DND-41 (cell line): Measurements from ENCODE around the gene HDAC3.

Experiments
- ATAC-seq: fragments of 200-7000 bp; cut with Tn5 transposase; 3 replicates; pipeline ENCODE4 v1.9.1; 2021; ENCODE audit warnings: low read depth; ENCODE audit not compliant: insufficient read depth
- DNase-seq: peaks from one replicate; pipeline ENCODE4 v3.0.0-alpha.2; 2020
- H2AFZ ChIP-seq: 2 replicates; pipeline ENCODE4 v1.6.0; 2012; ENCODE audit warnings: low read depth, low read length
- H3K27ac ChIP-seq: 2 replicates; pipeline ENCODE4 v1.5.1; 2012; ENCODE audit warnings: low read length, inconsistent platforms
- H3K27me3 ChIP-seq: fragments of 200-600 bp; sonication (generic); 2 replicates; pipeline ENCODE4 v1.6.0; 2012; ENCODE audit warnings: low read length, mild to moderate bottlenecking, inconsistent platforms; ENCODE audit not compliant: insufficient read depth, poor library complexity
- H3K36me3 ChIP-seq: 2 replicates; pipeline ENCODE4 v1.5.1; 2012; ENCODE audit warnings: low read length, inconsistent platforms; ENCODE audit not compliant: insufficient read depth
- H3K4me1 ChIP-seq: 2 replicates; pipeline ENCODE4 v1.5.1; 2012; ENCODE audit warnings: mild to moderate bottlenecking, low read length; ENCODE audit not compliant: insufficient read depth
- H3K4me2 ChIP-seq: 2 replicates; pipeline ENCODE4 v1.6.0; 2012; ENCODE audit warnings: mild to moderate bottlenecking, moderate library complexity, low read length, inconsistent platforms; ENCODE audit not compliant: insufficient read depth
- H3K4me3 ChIP-seq, 2 experiments: fragments of 200-600 bp in 1 of 2; shearing (Covaris generic) in 1 of 2; 2 replicates each; pipeline ENCODE4 v1.5.1; 2012 to 2016; ENCODE audit warnings: inconsistent platforms in 2 of 2, low read length in 2 of 2, mild to moderate bottlenecking in 2 of 2, low read depth in 1 of 2, moderate library complexity in 1 of 2
- H3K79me2 ChIP-seq: 2 replicates; pipeline ENCODE4 v1.6.0; 2012; ENCODE audit warnings: low read length, inconsistent platforms; ENCODE audit not compliant: insufficient read depth
- H3K9ac ChIP-seq: 2 replicates; pipeline ENCODE4 v1.6.0; 2012; ENCODE audit warnings: low read depth, mild to moderate bottlenecking, inconsistent platforms, low read length, moderate library complexity
- H3K9me3 ChIP-seq: 2 replicates; pipeline ENCODE4 v1.5.1; 2012; ENCODE audit warnings: low read length, moderate library complexity, mild to moderate bottlenecking, inconsistent platforms; ENCODE audit not compliant: insufficient read depth, severe bottlenecking
- H4K20me1 ChIP-seq: 2 replicates; pipeline ENCODE4 v1.6.0; 2012; ENCODE audit warnings: low read length; ENCODE audit not compliant: insufficient read depth
- EZH2 ChIP-seq: IDR thresholded peaks from 3 replicates; pipeline ENCODE4 v1.6.1; 2012; ENCODE audit warnings: borderline replicate concordance, low read depth, mild to moderate bottlenecking, moderate library complexity, low read length, inconsistent platforms; ENCODE audit not compliant: severe bottlenecking
- TF ChIP-seq, protein P1 (sequence below): IDR thresholded peaks from 2 replicates; pipeline ENCODE4 v1.5.1; 2012; ENCODE audit warnings: borderline replicate concordance, low read length, moderate library complexity, mild to moderate bottlenecking; ENCODE audit not compliant: poor library complexity, severe bottlenecking; ENCODE audit errors: extremely low read depth

Gene HDAC3

DNA sequence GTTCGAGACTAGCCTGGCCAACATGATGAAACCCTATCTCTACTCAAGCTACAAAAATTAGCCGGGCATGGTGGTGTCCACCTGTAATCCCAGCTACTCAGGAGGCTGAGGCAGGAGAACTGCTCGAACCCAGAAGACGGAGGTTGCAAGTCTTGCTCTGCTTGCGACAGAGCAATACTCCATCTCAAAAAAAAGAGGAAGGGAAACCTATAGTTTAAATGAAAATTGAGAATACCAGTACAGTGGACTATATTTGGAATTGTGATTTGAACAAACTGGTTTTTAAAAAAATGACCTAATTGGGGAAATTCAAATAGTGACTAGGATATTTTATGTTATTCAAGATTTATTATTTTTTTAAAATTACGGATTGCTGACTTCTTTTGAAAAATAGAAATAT, 51.1 kb downstream of the HDAC3 start:
- H4K20me1 ChIP-seq, result peaks cover 18% of the 10 kb centered on the region
- no peak overlapping the region for H3K9ac ChIP-seq
- DNase-seq (no peak), ATAC-seq (no peak)
- H3K9me3 ChIP-seq, result no peaks in the 10 kb centered on the region
- H2AFZ ChIP-seq, result no peak overlapping the region
- no peaks in the 10 kb centered on the region for H3K4me1 ChIP-seq
- H3K36me3 ChIP-seq, result peaks cover 87% of the 10 kb centered on the region
- H3K4me3 ChIP-seq, result no peak overlapping the region
- H3K27me3 ChIP-seq, result no peaks in the 10 kb centered on the region
- no peak overlapping the region for H3K27ac ChIP-seq
- no peak overlapping the region for H3K4me2 ChIP-seq
- TF ChIP-seq, protein P1, sequence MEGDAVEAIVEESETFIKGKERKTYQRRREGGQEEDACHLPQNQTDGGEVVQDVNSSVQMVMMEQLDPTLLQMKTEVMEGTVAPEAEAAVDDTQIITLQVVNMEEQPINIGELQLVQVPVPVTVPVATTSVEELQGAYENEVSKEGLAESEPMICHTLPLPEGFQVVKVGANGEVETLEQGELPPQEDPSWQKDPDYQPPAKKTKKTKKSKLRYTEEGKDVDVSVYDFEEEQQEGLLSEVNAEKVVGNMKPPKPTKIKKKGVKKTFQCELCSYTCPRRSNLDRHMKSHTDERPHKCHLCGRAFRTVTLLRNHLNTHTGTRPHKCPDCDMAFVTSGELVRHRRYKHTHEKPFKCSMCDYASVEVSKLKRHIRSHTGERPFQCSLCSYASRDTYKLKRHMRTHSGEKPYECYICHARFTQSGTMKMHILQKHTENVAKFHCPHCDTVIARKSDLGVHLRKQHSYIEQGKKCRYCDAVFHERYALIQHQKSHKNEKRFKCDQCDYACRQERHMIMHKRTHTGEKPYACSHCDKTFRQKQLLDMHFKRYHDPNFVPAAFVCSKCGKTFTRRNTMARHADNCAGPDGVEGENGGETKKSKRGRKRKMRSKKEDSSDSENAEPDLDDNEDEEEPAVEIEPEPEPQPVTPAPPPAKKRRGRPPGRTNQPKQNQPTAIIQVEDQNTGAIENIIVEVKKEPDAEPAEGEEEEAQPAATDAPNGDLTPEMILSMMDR, result no peak
- TF ChIP-seq EZH2, result no peak
- peaks cover 33% of the 10 kb centered on the region for H3K79me2 ChIP-seq

DNA sequence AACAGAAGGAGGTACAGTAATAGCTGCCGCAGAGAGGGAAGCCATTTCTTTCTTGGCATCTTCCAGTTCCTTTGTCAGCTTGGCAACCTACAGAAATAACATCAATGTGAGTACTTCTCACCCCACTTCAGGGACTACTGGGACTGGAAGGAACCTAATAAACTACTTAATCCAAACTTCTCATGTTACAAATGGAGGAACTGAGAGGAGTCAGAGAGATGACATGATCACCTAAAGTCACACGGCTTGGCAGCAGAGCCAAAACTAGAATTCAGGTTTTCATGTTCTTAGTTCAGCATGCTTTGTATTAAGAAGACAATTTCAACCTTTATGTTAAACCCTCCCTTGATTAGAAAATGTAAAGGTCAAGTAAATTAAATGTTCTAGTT, 62.5 kb downstream of the HDAC3 start:
- peaks cover 96% of the 10 kb centered on the region for H3K36me3 ChIP-seq
- no peaks in the 10 kb centered on the region for H3K79me2 ChIP-seq
- no peaks in the 10 kb centered on the region for H3K27me3 ChIP-seq
- no peak overlapping the region for H2AFZ ChIP-seq
- no peak overlapping the region for H3K4me3 ChIP-seq
- no peaks in the 10 kb centered on the region for H3K4me1 ChIP-seq
- H4K20me1 ChIP-seq, result no peaks in the 10 kb centered on the region
- TF ChIP-seq, protein P1, result no peak
- TF ChIP-seq EZH2, result no peak
- H3K4me2 ChIP-seq, result no peak overlapping the region
- H3K9me3 ChIP-seq, result no peaks in the 10 kb centered on the region
- no peak overlapping the region for H3K9ac ChIP-seq
- ATAC-seq, result no peak
- no peak overlapping the region for H3K27ac ChIP-seq
- no peak for DNase-seq

DNA sequence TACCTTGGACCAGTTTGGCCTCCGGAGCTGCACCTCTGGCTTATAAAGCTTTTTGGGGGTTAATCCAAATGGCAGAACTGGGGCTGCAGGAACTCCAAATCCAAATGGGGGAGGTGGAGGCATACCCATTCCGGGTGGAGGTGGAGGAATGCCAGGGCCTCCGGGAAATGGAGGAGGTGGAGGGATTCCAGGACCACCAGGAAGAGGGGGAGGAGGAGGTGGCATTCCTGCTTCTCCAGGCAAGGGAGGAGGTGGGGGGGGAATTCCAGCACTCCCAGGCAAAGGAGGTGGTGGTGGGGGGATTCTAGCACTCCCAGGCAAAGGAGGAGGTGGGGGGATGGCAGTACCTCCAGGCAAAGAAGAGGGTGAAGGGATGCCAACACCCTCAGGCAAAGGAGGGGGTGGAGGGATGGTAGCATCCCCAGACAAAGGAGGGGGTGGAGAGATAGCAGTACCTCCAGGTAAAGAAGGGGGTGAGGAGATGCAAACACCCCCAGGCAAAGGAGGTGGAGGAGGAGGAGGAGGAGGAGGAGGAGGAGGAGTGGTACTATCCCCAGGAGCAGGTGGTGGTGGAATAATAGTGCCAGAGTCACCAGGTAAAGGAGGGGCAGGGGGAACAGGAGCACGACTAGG, 63.0 kb downstream of the HDAC3 start:
- Histone ChIP-seq H3K9ac (no peak overlapping the region), H2AFZ (no peak overlapping the region), H4K20me1 (no peaks in the 10 kb centered on the region), H3K4me3 (no peak overlapping the region), H3K79me2 (no peaks in the 10 kb centered on the region), H3K9me3 (no peaks in the 10 kb centered on the region), H3K36me3 (peaks cover 96% of the 10 kb centered on the region), H3K27me3 (no peaks in the 10 kb centered on the region), H3K4me2 (no peak overlapping the region), H3K27ac (no peak overlapping the region), H3K4me1 (no peaks in the 10 kb centered on the region)
- ATAC-seq (no peak), DNase-seq (no peak)
- TF ChIP-seq, protein P1, result no peak
- no peak for TF ChIP-seq EZH2
